GM19455 (cell line): ENCODE measurements around the gene NRXN3.

Source experiments
- ATAC-seq: cut with Tn5 transposase; IDR thresholded peaks from one replicate; pipeline ENCODE4 v1.9.1; 2021; ENCODE audit not compliant: unreplicated experiment

The NRXN3 gene

DNA sequence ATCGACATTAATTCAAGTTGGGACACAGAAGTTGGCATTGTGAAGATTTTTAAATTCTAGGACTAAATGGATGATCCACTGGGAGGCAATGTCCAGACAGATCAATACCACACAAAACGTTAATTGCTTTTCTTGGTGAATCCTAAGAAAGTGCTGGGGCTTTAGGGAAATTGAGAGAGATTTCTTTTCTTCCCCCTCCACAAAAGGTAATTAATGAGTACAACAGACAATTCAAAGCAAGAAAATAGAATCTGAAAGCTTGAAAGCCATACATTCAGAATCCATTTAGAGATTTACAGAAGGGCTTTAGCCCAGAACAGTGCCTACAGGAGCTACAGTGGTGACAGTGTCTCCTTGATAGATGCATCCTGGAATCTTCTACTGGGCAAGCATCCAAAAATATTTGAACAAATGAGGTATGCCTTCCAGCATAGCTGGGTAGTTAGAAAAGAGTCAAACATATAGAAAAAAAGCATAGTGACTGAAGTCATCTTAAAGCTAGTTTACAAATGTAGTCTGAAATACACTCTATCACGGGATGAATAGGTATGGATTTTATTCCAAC is 1323.0 kb downstream of the NRXN3 start:
- no peak for ATAC-seq

DNA sequence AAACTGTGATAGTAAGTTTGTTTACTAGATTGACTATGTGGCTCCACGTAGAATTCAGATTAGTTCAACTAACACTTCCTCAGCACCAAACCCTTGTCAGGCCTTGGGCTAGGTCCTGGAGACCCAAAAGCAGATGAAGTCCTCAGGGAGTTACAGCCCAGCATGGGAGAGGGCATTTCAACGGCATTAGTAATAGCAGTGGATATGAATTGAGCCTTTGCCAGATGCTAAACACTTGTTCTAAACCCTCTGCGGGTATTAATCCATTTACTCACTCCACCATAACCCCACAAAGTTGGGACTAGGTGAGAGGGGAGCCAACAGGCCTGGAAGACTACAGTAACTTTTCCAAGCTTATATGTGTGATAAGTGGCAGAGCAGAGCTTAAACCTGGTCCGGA is 1326.5 kb downstream of the NRXN3 start:
- ATAC-seq = no peak

DNA sequence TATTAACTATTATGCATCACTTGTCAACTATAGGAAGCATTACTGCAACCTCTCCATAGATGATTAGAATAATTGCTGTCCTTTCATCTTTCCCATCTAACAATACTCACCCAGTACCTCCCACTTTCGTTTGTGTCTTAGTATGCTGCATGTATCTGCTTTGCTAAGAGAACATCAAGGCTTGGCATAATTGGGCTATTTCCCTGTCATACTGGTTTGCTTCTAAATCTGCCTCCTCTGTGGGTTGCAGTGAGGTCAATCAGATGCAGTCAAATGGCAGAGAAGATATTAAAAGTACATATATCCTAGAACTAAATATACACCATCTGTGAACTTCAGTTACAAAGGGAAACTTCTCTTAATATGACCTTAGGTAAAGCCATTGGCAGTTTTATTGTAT is 1330.3 kb downstream of the NRXN3 start:
- ATAC-seq = no peak

DNA sequence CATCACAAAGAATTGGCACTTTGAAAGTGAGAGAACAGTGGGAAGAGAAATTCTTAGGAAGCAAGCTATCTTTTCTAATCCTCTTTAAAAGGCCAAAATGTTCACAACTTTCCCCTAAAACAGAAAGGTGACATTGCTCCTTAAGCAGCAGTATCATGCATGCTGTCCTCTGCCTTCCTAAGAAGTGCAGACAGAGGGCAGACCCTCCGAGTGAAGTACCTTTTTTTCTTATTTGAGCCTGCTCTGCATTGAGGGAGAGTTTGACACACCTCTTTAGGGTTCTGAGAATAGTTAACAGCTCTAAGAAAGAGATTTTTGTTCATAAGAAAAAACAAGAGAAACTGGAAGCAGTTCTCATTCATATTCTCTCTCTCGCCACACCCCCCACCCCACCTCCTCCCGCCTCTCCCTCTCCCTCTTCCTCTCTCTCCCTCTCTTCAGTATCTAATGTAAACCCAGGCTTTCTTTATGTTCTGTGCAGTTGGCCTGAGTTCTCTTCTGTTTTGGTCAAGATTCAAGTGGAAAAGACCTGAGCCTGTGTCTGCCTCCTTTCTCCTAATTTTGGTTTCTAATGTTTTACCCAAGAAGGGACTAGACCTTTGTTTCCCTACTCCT is 1332.1 kb downstream of the NRXN3 start:
- no peak for ATAC-seq

DNA sequence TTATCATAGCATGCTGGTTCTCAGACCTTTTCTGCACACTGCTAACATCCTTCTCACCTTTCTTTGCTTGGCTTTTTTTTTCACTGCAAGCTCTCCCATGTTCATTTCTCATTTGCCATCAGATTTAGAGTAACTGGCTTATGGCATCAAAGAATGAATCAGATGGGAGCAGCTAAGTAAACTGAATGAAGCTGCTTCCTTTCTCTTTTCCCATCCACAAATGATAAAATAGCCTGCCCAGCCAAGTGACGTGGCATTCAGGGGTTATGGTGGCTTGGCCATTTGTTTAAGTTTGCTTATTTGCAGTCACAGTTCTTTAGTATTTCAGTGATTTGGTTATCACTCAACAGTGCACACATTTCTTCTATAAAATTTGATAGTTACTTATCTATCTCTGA is 1332.6 kb downstream of the NRXN3 start:
- no peak for ATAC-seq

DNA sequence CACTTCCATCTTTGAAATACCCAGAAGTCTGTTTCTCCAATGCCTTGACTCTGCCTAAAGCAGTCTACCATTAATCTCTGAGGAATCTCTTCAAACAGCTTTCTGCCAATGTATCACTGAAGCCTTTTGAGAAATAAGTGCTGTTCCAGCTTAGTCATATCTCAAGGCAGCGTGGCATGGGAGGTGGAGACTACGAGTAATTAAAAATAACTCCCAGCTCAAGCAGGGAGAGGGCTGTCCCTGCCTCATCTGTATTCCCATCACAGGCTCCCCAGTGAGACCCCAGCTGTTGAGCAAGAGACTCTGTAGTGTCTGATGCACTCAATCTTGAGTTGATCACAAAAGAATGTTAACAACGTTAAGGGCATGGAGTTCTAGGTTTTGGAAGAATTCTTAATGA is 1340.5 kb downstream of the NRXN3 start:
- no peak for ATAC-seq

DNA sequence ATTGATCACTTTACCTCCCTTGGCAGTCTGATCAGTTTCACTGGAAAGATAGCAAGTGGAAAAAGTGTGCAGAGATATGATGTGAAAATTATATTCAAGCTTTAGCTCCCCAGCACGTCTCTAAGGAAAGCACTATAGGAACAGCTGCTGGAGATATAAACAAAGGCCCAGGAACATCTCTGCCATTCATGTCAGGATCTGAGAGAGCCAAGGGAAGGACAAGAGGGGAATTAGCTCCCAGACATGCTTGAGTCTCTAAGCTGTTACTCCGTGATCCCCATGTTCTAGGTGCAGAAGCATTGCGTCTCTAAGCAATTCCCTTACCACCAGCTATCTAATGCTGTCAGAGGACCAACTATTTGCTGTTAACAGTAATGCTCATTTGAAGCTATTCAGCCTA is 1341.0 kb downstream of the NRXN3 start:
- ATAC-seq = no peak

DNA sequence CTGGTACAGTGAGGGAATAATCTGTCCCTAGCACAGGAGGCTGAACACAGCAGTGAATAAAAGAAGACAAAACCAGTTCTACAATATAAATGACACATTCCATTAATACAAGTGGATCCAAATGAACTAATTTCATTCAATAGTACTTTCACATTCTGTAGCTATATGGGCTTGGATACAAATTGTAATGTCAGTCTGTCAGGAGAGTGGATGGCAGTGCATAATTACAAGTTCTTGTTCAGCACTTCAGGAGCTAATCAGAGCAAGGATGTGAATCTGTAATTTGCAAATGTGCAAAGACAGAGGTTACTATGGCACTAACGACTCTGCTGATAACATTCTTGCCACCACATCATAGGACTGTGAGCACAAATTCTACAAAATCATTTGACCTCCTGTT is 1343.3 kb downstream of the NRXN3 start:
- ATAC-seq = no peak

DNA sequence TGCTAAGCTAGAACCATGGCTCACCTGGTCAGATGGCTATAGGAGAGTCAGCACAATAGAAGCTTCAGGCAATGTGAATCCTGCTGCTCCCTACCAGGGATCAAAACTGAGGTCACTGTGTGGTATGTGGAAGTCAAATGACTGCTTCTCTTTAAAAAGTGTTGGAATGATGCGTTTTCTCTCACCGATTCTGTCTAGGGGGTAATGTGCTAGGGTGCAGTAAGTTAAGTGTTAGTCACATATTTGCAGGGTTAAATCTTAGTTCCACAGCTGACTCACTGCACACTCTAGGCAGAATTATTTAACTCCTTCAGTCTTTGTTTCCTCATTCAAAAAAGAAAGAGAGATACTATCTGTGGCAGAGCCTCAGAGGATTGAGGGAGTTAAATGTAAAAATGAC is 1344.5 kb downstream of the NRXN3 start:
- no peak for ATAC-seq

DNA sequence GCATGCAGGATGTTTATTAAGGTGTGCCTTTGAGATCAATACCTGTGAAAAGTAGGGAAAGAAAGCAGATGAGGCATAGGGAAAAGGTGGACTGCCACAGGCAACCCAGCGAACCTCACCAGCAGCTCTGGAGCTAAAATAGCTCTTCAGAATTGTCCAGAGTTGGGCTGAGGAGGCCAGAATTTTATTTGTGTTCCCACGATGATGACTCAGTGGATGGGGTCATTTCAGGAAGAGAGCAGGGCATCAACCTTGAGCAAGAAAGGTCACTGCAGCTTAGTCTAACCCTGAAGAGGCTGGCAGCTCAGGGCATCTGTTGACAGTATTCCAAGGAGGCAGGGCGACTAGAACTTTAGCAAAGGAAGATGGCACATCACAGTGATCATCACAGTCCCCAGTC is 1345.0 kb downstream of the NRXN3 start:
- ATAC-seq = no peak

DNA sequence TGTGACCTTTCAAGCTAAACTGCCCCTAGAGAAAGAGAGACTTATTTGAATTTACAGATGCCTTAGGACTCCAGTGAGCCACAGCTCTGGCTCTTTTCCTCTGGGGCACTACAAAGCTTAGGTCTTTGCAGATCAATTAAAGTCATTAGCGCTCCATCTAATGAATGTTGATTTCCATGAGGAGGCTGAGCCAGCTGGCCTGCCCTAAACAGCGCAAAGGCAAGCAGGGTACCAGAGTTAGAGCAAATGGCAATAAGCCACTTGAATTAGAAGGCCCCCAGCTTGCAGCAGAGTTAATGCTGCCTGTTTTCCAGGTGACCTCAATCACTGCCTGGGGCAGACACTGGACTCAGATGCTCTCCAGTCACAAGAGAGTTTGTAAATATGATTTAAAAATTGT is 1345.8 kb downstream of the NRXN3 start:
- ATAC-seq = no peak

DNA sequence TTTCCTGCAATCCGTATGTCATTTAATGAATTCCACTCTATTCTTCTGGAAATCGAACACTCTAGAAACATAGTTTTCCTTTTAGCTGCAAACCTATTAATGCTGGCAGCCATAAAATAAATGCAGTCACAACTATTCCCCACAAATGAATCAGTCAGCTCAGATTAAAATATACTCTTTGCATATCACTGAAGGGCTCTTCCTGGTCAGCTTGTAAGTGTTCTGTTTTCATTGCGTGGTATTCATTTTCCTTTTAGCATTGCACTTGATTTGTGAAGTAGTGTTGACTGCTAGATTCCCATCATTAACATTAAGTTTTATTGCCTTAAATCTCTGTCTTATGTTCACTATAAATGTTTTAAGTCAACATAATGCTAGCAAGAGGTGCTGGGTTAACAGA is 1355.2 kb downstream of the NRXN3 start:
- ATAC-seq = no peak

DNA sequence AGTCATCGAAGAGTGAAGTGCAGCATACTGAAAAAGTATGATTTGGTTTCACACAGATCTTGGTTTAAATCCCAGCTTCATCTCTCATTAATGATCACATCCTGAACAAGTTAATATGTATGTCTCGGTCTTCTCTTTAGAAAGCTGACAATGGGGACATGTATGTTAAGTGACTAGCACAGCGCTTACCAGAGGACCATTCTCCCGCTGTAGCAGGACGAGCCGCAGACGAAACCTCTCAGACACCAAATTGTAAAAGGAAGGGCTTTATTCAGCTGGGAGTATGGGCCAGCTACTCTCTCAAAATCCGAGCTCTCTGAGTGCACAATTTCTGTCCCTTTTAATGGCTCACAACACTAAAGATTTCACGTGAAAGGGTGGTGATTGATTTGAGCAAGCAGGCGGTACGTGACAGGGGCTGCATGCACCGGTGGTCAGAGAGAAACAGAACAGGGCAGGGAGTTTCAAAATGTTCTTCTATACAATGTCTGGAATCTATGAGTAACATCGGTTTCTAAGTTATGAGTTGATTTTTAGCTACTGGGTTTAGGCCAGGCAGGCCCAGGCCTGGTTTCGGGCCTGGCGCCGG is 1358.7 kb downstream of the NRXN3 start:
- no peak for ATAC-seq

DNA sequence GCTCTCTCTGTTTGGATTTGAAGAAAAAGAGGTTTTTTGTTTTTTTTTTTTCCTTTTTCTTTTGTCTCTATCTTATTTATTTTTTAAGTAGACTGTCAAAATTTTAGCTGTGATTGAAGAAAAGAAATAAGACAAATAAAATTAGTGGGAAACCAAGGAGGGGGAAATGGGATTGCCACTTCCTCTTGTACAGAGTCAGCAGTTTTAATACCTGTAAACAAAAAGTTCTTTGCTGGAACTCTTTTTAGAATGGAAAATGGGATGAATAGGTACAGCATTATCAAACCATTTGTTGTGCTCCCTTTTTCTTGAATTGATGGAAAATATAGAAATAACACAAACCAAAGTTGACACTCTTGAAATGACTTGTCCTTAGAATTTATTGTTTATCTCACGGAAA is 1360.4 kb downstream of the NRXN3 start:
- ATAC-seq = no peak

DNA sequence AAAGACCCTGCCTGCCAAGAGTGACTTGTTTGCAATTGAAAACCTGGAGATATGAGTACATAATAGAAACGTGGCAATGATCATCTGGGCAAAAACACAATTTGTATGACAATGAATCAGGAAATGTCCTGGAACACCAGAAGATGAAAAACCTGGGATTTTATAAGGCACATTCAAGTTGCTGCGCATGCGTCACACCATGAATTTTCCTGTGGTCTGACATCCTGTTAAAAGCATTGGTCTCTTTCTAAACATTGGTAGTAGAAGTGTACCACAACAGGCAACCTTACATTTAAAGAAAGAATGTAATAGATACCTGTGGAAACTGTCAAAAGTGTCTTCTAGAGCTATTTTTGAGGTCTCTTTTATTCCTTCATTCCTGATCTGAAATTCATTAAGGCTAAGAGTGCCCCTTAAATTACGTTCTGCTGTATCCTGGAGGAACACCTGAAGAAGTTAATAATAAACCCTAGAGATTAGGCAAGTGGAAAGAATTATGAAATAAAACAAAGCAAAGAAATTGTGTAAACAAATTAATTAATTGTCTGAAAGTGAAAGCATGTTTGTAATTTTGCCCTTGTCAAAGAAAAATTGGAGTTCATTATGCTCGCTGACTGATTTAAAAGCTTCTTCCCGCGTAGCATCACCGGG is 1364.7 kb downstream of the NRXN3 start:
- no peak for ATAC-seq

DNA sequence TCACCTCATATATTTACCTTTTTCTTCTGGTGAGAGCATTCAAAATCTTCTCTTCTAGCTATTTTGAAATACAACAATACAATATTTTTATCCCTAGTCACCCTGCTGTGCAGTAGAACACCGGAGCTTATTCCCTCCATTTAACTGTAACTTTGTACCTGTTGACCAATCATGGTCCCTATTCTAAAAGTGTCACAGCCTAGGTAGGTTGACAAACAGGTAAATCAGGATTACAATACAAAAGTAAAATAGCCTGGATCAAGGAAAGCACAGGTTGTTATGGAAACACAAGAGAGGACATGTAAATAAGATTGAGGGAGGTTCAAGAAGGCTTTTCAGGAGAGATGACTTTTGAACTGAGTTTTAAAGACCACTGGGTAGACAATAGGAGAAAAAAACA is 1370.2 kb downstream of the NRXN3 start:
- ATAC-seq = no peak

DNA sequence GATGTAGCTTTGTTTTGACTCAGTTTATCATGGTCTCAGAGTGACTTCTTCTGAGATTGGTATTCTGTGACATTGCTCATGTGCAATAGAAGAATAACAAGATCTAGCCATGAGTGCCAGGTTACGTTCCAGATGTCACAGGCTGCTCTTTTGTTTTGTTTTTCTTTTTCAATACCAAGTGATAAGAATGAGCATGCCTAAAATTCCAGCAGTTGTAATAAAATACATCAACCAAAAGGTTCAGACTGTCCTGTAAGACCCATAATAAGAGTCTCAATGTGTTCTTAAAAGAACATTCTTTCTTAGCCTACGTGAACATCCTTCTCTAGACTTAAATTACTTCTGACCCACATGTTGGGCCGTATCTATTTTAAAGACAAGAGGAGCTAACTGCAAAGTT is 1371.9 kb downstream of the NRXN3 start:
- no peak for ATAC-seq

DNA sequence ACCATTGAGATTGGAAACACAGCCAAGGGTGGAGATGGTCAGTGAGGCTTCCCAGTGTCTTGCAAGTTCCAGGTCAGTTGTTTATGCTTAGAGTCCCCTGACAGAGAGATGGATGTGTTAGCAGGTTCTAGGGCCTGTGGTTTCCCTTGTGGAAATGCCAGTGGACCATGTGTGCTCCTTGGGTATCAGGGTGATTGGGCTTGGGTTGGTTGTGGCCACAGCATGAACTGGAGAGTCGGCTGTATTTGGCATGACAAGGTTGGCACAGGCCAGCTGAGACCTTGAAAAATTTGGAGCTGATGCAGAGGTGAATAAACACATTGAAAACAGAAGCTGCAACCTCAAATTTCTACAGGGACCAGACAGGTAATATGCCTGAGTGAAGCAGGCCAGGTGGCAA is 1373.2 kb downstream of the NRXN3 start:
- no peak for ATAC-seq

DNA sequence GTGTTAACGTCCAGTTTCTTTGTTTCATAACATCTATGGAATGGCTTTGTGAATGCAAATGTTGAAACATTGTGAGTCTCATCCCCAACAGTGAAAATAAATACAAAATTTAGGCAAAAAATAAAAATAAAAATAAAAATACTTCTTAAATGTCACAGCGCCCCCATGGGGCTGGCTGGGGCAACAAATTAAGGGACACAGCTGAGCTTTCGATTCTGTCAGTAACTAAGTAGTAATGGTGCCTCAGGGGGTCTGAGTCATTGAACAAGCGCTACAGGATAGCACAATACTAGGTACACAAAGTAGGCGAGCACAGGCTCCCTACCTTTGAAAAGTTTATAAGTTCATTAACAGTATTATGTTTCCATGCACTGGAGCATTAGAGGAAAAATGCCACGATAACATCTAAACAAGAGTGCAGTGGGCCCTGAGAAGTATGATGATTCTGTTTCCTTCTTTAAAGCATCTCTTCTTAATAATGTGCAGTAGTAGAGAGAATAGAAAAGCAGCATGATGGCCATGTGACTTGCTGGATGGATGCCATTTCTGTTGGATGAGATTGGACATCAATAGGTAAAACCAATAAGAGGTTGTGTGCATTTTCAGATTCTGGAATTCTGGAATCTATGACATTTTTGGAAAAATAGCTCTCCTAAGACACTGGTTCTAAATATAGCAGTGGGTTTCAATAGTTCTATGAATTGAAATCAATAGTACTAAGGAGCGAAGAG is 1374.0 kb downstream of the NRXN3 start:
- ATAC-seq = no peak

DNA sequence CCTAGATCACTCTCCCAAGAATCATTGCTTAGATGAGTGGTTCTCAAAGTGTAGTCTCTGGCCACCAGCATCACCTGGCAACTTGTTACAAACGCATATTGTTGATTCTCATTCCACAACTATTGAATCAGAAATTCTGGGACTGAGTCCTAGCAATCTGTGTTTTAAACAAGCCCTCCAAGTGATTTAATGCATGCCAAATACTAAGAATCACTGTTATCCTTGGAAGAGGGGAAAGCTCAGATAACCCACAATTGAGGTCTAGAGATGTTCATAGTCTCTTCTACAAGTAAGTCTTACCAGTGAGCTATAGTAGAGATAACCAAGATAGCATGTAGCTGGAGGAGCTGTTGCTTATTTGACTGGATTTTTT is 1374.5 kb downstream of the NRXN3 start:
- no peak for ATAC-seq

DNA sequence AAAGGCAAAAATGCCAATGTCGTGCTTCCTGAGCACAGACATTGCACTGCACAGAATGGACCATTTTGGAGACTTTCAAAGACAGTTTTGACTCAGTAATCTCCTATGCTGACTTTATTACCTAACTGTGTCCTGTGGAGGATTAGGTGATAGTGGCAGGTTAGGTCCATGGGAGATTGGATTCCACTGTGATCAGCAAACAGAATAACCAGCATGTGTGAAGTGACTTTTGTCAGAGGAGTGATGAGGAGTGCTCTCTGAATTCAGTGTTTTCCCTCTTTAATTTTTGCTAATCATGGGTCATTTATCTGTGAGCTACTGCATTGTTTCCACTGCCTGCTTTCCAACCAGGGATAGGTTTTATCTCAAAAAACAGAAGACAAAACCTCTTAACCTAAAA is 1378.7 kb downstream of the NRXN3 start:
- no peak for ATAC-seq

DNA sequence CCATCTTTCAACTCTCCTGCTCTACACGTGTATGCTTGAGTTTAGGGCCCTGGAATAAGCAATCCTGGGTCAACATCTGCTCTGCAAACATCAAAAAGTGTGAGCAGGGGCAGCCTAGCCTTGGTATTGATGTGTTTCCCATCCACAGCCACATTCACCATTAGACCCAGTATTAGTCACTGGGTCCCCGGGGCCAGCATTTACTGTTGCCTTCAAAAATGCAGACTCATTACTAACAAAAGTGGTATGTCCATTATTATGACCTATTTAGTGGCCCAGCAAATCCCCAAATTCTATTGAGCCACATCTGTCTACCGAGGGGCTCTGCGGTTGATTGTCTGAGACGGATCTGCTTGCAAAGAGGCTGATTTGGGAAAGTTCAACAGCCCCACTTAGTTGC is 1379.3 kb downstream of the NRXN3 start:
- ATAC-seq = no peak
